ENCODE data around the gene EVPL. TPM values are rescaled to one million over a fixed set of nuclear protein-coding genes. Genes with fewer than 3 reads are reported as not detected.

The EVPL gene
- total and polyA plus RNA-seq, 2 of the 13 experiments (the other 11 are each of a cell fraction or from before 2014, with no cell fraction given): 2.1 to 8.2 TPM

DNA sequence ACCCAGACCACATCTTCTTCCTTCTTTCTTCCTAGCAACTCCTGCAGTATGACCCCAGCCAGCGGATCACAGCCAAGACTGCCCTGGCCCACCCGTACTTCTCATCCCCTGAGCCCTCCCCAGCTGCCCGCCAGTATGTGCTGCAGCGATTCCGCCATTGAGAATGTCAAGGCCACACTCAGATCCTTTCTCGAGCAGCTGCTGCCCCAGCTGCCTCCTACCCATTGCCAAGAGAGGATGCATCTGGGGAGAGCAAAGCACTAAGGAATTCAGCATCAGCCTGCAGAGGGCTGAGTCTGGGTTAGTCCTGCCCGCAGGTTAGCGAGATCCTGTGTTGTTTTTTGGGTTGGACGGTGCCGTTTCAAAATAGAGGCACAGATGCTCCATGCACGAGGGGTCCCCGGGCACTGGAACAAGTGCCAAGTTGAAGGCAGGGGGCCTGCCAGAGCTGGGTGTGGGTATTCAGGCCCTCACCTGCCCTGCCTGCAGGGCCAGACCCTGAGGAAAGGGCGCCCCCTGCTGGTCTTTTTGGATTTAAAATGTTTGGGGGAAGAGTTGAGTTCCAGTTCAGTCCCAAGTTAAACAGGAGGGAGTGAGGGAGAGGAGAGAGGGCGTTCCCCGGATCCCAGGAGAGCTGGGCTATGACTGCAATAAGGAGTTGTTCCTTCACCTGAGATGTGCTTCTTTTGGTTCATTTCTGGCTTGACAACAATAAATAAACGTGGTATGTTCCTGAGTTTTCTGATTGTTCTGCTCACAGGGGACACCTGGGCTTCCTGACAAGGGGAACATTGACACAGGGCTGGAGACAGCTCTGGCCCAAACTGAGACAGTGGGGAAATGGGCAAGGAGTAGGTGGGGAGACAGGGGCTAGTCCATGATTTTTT lies 21.6 kb downstream of the EVPL start (continued):
- TF ChIP-seq ZMAT3 (CRISPR knock-in tag; conservative IDR thresholded peaks at IDR 0.05) (no peak), ZNF788 (CRISPR knock-in tag; IDR thresholded peaks at IDR 0.05; ENCODE audit: borderline replicate concordance) (no peak), LCORL (IDR thresholded peaks at IDR 0.05) (no peak), LCORL (CRISPR knock-in tag; IDR thresholded peaks at IDR 0.05) (peak; percentile 62), MBD4 (IDR thresholded peaks at IDR 0.05; ENCODE audit: borderline replicate concordance, low read length) (no peak), NFATC3 (CRISPR knock-in tag; IDR thresholded peaks at IDR 0.05) (no peak), ZMYM4 (CRISPR knock-in tag; IDR thresholded peaks at IDR 0.05) (no peak; the same call in 1 of the 2 replicates), ZNF432 (CRISPR knock-in tag; IDR thresholded peaks at IDR 0.05; ENCODE audit: borderline replicate concordance) (no peak), SAP130 (CRISPR knock-in tag; IDR thresholded peaks at IDR 0.05; ENCODE audit: low read depth) (0 out of 2 replicates have a peak, but pooled peaks have one; percentile 23), RXRB (CRISPR knock-in tag; IDR thresholded peaks at IDR 0.05; ENCODE audit: borderline replicate concordance) (peak; percentile 56; the same call in 1 of the 2 replicates), SALL2 (CRISPR knock-in tag; IDR thresholded peaks at IDR 0.05) (no peak), FOSL2 (CRISPR knock-in tag; IDR thresholded peaks at IDR 0.05) (peak; percentile 39; the same call in 1 of the 2 replicates), FLYWCH1 (CRISPR knock-in tag; IDR thresholded peaks at IDR 0.05) (no peak), ZNF878 (CRISPR knock-in tag; IDR thresholded peaks at IDR 0.05) (no peak), KLF9 (CRISPR knock-in tag; IDR thresholded peaks at IDR 0.05; ENCODE audit: low read depth) (no peak)
- TF ChIP-seq, protein P1, sequence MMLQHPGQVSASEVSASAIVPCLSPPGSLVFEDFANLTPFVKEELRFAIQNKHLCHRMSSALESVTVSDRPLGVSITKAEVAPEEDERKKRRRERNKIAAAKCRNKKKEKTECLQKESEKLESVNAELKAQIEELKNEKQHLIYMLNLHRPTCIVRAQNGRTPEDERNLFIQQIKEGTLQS (CRISPR knock-in tag; IDR thresholded peaks at IDR 0.05): no peak
- TF ChIP-seq, protein P2, sequence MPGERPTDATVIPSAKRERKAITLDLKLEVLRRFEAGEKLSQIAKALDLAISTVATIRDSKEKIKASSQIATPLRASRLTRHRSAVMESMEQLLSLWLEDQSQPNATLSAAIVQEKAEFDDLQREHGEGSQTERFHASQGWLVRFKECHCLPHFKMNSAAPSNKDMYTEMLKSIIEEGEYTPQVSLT (CRISPR knock-in tag; IDR thresholded peaks at IDR 0.05; ENCODE audit: borderline replicate concordance, low read depth): no peak
- TF ChIP-seq, protein P3, sequence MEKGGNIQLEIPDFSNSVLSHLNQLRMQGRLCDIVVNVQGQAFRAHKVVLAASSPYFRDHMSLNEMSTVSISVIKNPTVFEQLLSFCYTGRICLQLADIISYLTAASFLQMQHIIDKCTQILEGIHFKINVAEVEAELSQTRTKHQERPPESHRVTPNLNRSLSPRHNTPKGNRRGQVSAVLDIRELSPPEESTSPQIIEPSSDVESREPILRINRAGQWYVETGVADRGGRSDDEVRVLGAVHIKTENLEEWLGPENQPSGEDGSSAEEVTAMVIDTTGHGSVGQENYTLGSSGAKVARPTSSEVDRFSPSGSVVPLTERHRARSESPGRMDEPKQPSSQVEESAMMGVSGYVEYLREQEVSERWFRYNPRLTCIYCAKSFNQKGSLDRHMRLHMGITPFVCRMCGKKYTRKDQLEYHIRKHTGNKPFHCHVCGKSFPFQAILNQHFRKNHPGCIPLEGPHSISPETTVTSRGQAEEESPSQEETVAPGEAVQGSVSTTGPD (CRISPR knock-in tag; IDR thresholded peaks at IDR 0.05): no peak
- TF ChIP-seq, protein P4, sequence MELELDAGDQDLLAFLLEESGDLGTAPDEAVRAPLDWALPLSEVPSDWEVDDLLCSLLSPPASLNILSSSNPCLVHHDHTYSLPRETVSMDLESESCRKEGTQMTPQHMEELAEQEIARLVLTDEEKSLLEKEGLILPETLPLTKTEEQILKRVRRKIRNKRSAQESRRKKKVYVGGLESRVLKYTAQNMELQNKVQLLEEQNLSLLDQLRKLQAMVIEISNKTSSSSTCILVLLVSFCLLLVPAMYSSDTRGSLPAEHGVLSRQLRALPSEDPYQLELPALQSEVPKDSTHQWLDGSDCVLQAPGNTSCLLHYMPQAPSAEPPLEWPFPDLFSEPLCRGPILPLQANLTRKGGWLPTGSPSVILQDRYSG (CRISPR knock-in tag; IDR thresholded peaks at IDR 0.05): 0 out of 2 replicates have a peak, but pooled peaks have one; percentile 28
- TF ChIP-seq, protein P5, sequence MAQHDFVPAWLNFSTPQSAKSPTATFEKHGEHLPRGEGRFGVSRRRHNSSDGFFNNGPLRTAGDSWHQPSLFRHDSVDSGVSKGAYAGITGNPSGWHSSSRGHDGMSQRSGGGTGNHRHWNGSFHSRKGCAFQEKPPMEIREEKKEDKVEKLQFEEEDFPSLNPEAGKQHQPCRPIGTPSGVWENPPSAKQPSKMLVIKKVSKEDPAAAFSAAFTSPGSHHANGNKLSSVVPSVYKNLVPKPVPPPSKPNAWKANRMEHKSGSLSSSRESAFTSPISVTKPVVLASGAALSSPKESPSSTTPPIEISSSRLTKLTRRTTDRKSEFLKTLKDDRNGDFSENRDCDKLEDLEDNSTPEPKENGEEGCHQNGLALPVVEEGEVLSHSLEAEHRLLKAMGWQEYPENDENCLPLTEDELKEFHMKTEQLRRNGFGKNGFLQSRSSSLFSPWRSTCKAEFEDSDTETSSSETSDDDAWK (CRISPR knock-in tag; IDR thresholded peaks at IDR 0.05): no peak
- TF ChIP-seq, protein P6, sequence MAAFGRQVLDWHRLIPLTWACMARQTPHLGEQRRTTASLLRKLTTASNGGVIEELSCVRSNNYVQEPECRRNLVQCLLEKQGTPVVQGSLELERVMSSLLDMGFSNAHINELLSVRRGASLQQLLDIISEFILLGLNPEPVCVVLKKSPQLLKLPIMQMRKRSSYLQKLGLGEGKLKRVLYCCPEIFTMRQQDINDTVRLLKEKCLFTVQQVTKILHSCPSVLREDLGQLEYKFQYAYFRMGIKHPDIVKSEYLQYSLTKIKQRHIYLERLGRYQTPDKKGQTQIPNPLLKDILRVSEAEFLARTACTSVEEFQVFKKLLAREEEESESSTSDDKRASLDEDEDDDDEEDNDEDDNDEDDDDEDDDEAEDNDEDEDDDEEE (CRISPR knock-in tag; IDR thresholded peaks at IDR 0.05): no peak
- TF ChIP-seq, protein P7, sequence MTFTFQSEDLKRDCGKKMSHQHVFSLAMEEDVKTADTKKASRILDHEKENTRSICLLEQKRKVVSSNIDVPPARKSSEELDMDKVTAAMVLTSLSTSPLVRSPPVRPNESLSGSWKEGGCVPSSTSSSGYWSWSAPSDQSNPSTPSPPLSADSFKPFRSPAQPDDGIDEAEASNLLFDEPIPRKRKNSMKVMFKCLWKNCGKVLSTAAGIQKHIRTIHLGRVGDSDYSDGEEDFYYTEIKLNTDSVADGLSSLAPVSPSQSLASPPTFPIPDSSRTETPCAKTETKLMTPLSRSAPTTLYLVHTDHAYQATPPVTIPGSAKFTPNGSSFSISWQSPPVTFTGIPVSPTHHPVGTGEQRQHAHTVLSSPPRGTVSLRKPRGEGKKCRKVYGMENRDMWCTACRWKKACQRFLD (CRISPR knock-in tag; IDR thresholded peaks at IDR 0.05; ENCODE audit: borderline replicate concordance): no peak

Data from HepG2 (cell line).